H9 (cell line): ENCODE measurements around the gene CAMSAP2. TPM values are rescaled to one million over a fixed set of nuclear protein-coding genes. Genes with fewer than 3 reads are reported as not detected.

Source experiments
- DNase-seq: peaks from one replicate; pipeline ENCODE4 v3.0.0-alpha.2; 2017
- H2AFZ ChIP-seq: one replicate; pipeline ENCODE4 v1.6.1; 2013; ENCODE audit warnings: mild to moderate bottlenecking, low read length, control low read depth, moderate library complexity
- H2AK5ac ChIP-seq: 2 replicates; pipeline ENCODE4 v1.6.1; 2013; ENCODE audit warnings: low read length, control low read depth, mixed read lengths; ENCODE audit not compliant: insufficient read length
- H2BK120ac ChIP-seq: one replicate; pipeline ENCODE4 v1.6.1; 2013; ENCODE audit warnings: low read depth, mild to moderate bottlenecking, low read length, control low read depth, inconsistent platforms; ENCODE audit not compliant: poor library complexity, severe bottlenecking
- H2BK12ac ChIP-seq: 2 replicates; pipeline ENCODE4 v1.6.1; 2013; ENCODE audit warnings: low read length, control low read depth, mixed read lengths, low read depth; ENCODE audit not compliant: insufficient read length
- H2BK15ac ChIP-seq: 2 replicates; pipeline ENCODE4 v1.6.1; 2013; ENCODE audit warnings: low read depth, low read length, control low read depth
- H2BK20ac ChIP-seq: one replicate; pipeline ENCODE4 v1.6.1; 2013; ENCODE audit warnings: low read depth, mild to moderate bottlenecking, low read length, control low read depth, inconsistent platforms; ENCODE audit not compliant: poor library complexity, severe bottlenecking
- H2BK5ac ChIP-seq: 2 replicates; pipeline ENCODE4 v1.6.1; 2013; ENCODE audit warnings: low read length, control low read depth, mixed read lengths; ENCODE audit not compliant: insufficient read length
- H3K14ac ChIP-seq: 2 replicates; pipeline ENCODE4 v1.6.1; 2013; ENCODE audit warnings: low read length, control low read depth; ENCODE audit not compliant: insufficient read depth
- H3K18ac ChIP-seq: 2 replicates; pipeline ENCODE4 v1.6.1; 2013; ENCODE audit warnings: low read depth, mild to moderate bottlenecking, mixed read lengths, low read length, control low read depth; ENCODE audit not compliant: insufficient read length
- H3K23ac ChIP-seq: 2 replicates; pipeline ENCODE4 v1.6.1; 2013; ENCODE audit warnings: low read length, control low read depth, mixed read lengths, low read depth; ENCODE audit not compliant: insufficient read length
- H3K23me2 ChIP-seq: 2 replicates; pipeline ENCODE4 v1.6.1; 2013; ENCODE audit warnings: low read depth, mild to moderate bottlenecking, mixed read lengths, low read length, control low read depth; ENCODE audit not compliant: insufficient read length, poor library complexity, severe bottlenecking
- H3K27ac ChIP-seq: 2 replicates; pipeline ENCODE4 v1.5.1; 2013; ENCODE audit warnings: low read length, control low read depth, mixed read lengths, low read depth; ENCODE audit not compliant: insufficient read length
- H3K27me3 ChIP-seq: 2 replicates; pipeline ENCODE4 v1.6.1; 2013; ENCODE audit warnings: low read length, control low read depth, inconsistent platforms; ENCODE audit not compliant: insufficient read depth
- H3K4ac ChIP-seq: 2 replicates; pipeline ENCODE4 v1.6.1; 2013; ENCODE audit warnings: low read depth, mild to moderate bottlenecking, control low read depth, inconsistent platforms, low read length, moderate library complexity
- H3K4me1 ChIP-seq: 2 replicates; pipeline ENCODE4 v1.6.1; 2013; ENCODE audit warnings: low read length, control low read depth, inconsistent platforms; ENCODE audit not compliant: insufficient read depth
- H3K4me2 ChIP-seq: 2 replicates; pipeline ENCODE4 v1.6.1; 2013; ENCODE audit warnings: low read length, control low read depth, mixed read lengths; ENCODE audit not compliant: insufficient read length, insufficient read depth
- H3K56ac ChIP-seq: 2 replicates; pipeline ENCODE4 v1.6.1; 2013; ENCODE audit warnings: low read depth, mild to moderate bottlenecking, mixed read lengths, low read length, control low read depth; ENCODE audit not compliant: insufficient read length
- H3K79me1 ChIP-seq: 2 replicates; pipeline ENCODE4 v1.6.1; 2013; ENCODE audit warnings: low read depth, mild to moderate bottlenecking, moderate library complexity, low read length, control low read depth, inconsistent platforms; ENCODE audit not compliant: insufficient read depth, poor library complexity, severe bottlenecking
- H3K79me2 ChIP-seq: 2 replicates; pipeline ENCODE4 v1.6.1; 2013; ENCODE audit warnings: low read length, control low read depth, inconsistent platforms; ENCODE audit not compliant: insufficient read depth
- H3K9ac ChIP-seq: 2 replicates; pipeline ENCODE4 v1.6.1; 2013; ENCODE audit warnings: low read length, control low read depth, mixed read lengths; ENCODE audit not compliant: insufficient read length; ENCODE audit errors: extremely low read depth
- H3K9me3 ChIP-seq: one replicate; pipeline ENCODE4 v1.6.1; 2013; ENCODE audit warnings: low read depth, low read length, inconsistent platforms; ENCODE audit not compliant: control insufficient read depth
- H3T11ph ChIP-seq: one replicate; pipeline ENCODE4 v1.6.1; 2013; ENCODE audit warnings: mild to moderate bottlenecking, low read length, control low read depth, inconsistent platforms
- H4K20me1 ChIP-seq: one replicate; pipeline ENCODE4 v1.6.1; 2013; ENCODE audit not compliant: control insufficient read depth, insufficient read length, insufficient read depth
- H4K5ac ChIP-seq: 2 replicates; pipeline ENCODE4 v1.6.1; 2013; ENCODE audit warnings: low read depth, mild to moderate bottlenecking, mixed read lengths, low read length, control low read depth; ENCODE audit not compliant: insufficient read length
- H4K8ac ChIP-seq: replicated peaks from 2 replicates; pipeline ENCODE4 v1.6.1; 2013; ENCODE audit warnings: low read length, control low read depth, mixed read lengths, low read depth; ENCODE audit not compliant: insufficient read length
- H4K91ac ChIP-seq: 2 replicates; pipeline ENCODE4 v1.6.1; 2013; ENCODE audit warnings: low read depth, mild to moderate bottlenecking, moderate library complexity, mixed read lengths, low read length, control low read depth; ENCODE audit not compliant: insufficient read length
- H3K27ac Mint-ChIP-seq, 3 experiments: 2 replicates in 2 of 3; 3 replicates in 1 of 3; pipeline ENCODE4 v1.8.0; 2020 to 2021; ENCODE audit warnings: mixed read lengths in 3 of 3, mild to moderate bottlenecking in 1 of 3, moderate library complexity in 1 of 3
- H3K27me3 Mint-ChIP-seq: 2 replicates; pipeline ENCODE4 v1.8.0; 2021; ENCODE audit warnings: low read depth, mild to moderate bottlenecking, moderate library complexity, mixed read lengths
- H3K36me3 Mint-ChIP-seq, 3 experiments: 2 replicates in 2 of 3; 3 replicates in 1 of 3; pipeline ENCODE4 v1.8.0; 2020 to 2021; ENCODE audit warnings: low read depth in 3 of 3, mixed read lengths in 3 of 3; ENCODE audit not compliant: insufficient read depth in 1 of 3
- H3K4me1 Mint-ChIP-seq, 2 experiments: 2 replicates each; pipeline ENCODE4 v1.8.0; 2020; ENCODE audit warnings: mixed read lengths in 2 of 2
- H3K4me3 Mint-ChIP-seq, 2 experiments: 2 replicates in 1 of 2; 3 replicates in 1 of 2; pipeline ENCODE4 v1.8.0; 2020 to 2021; ENCODE audit warnings: mild to moderate bottlenecking in 2 of 2, mixed read lengths in 2 of 2, moderate library complexity in 1 of 2
- H3K9me3 Mint-ChIP-seq, 2 experiments: 2 replicates in 1 of 2; 3 replicates in 1 of 2; pipeline ENCODE4 v1.8.0; 2020; ENCODE audit warnings: mild to moderate bottlenecking in 2 of 2, mixed read lengths in 2 of 2, moderate library complexity in 1 of 2
- CTCF ChIP-seq: fragments of 200-600 bp; sonication (generic); conservative IDR thresholded peaks from 3 replicates; pipeline ENCODE4 v1.8.0; 2021; ENCODE audit warnings: antibody characterized with exemption, mild to moderate bottlenecking
- WGBS: extraction: QIAGEN DNeasy Blood & Tissue Kit; methylation state at CpG from one replicate; pipeline ENCODE4 v1.1.7; 2013; ENCODE audit warnings: missing lambda C conversion rate, low lambda C conversion rate, mixed read lengths; ENCODE audit not compliant: insufficient read length; ENCODE audit errors: extremely low coverage; 5-methylcytosine and 5-hydroxymethylcytosine counted together
- total RNA-seq: library from RNA; stranded (reverse); gene quantifications from 2 replicates; pipeline ENCODE4 v1.2.1, GENCODE V29; 2021

Gene CAMSAP2
- total RNA-seq, 1 experiment from 2014 or later, result 33.7 TPM

- H2BK20ac ChIP-seq, result no peak overlapping the region
- Mint-ChIP-seq H3K9me3 (no peaks in the 10 kb centered on the region), H3K27me3 (no peaks in the 10 kb centered on the region; the same call in none of the 2 replicates), H3K36me3 (no peaks in the 10 kb centered on the region), H3K4me1 (peaks cover 32 to 43% of the 10 kb centered on the region in 2 experiments), H3K4me3 (no peak overlapping the region; a peak in 1 of 5 replicates), H3K27ac (no peak overlapping the region)
- no peak overlapping the region for H2AK5ac ChIP-seq
- no peak overlapping the region for H2BK5ac ChIP-seq
- H3K14ac ChIP-seq, result no peak overlapping the region
- no peak overlapping the region for H4K5ac ChIP-seq
- DNase-seq, result no peak
- H3K9ac ChIP-seq, result no peak overlapping the region
- H3K56ac ChIP-seq, result no peak overlapping the region
- no peaks in the 10 kb centered on the region; the same call in 1 of the 2 replicates for H3K79me2 ChIP-seq
- no peak overlapping the region for H3K18ac ChIP-seq
- peaks cover 11% of the 10 kb centered on the region for H3K23me2 ChIP-seq
- TF ChIP-seq CTCF, result no peak
- no peak overlapping the region for H4K91ac ChIP-seq
- H2AFZ ChIP-seq, result no peak overlapping the region
- H3K4ac ChIP-seq, result no peak overlapping the region
- H3K23ac ChIP-seq, result no peak overlapping the region
- H3K27ac ChIP-seq, result no peak overlapping the region
- no peak overlapping the region for H3T11ph ChIP-seq
- H3K4me1 ChIP-seq, result peaks cover 6% of the 10 kb centered on the region
- no peaks in the 10 kb centered on the region for H3K27me3 ChIP-seq
- WGBS, result no CpG with 5 or more reads among the region's 11 CpGs
- no peak overlapping the region for H2BK120ac ChIP-seq
- no peaks in the 10 kb centered on the region for H3K9me3 ChIP-seq
- H3K4me2 ChIP-seq, result no peak overlapping the region
- H2BK12ac ChIP-seq, result no peak overlapping the region
- no peaks in the 10 kb centered on the region for H3K79me1 ChIP-seq
- H4K8ac ChIP-seq, result no peak overlapping the region
- H2BK15ac ChIP-seq, result no peak overlapping the region
- H4K20me1 ChIP-seq, result no peaks in the 10 kb centered on the region
Measured at GRCh38 chr1:200887036-200887435, 148.3 kb downstream of the CAMSAP2 start.
